NCI-H510A (cell line): ENCODE measurements around the gene TTC23.

Source experiments
- DNase-seq: peaks from one replicate; lab custom pipeline; 2025; lab: John Stamatoyannopoulos, UW

TTC23 gene

DNA sequence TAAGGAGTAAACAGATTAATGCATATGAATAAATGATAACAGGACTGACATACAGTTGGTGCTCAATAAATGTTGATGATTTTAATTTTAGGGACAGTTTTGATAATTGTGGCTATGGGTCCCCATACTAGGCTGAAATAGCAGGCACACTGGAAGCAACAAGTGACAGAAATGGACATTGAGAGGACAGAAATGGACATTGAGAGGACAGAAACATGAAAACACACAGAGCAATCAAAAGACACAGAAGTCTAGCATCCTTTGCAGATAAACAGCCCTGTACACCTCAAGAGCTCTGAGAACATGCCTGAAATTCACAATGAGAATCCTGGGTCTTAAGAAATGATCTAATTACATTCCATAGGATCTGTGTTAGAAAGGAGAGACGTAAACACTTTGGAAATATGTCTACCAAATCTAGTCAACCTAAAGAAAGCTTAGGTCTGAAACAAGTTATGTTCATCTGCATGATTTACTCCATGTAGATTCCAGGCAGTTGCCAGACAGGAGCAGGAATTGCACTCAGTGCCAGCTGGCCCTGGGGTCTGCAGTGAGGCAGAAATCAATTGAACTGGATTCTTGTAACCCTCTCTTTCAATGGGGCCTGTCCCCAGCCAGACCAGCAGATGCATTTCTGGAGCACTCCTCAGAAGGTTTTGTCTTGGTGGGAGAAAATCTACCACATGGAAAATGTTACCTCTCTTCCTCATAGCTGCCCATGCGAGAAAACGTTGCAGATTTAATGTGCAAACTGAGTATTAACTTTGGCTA is 84.2 kb downstream of the TTC23 start:
- DNase-seq: no peak

GRCh38 chr15:99164119-99164518 is 85.3 kb downstream of the TTC23 start:
- DNase-seq: no peak

GRCh38 chr15:99163271-99164062 is 85.9 kb downstream of the TTC23 start:
- DNase-seq: no peak

DNA sequence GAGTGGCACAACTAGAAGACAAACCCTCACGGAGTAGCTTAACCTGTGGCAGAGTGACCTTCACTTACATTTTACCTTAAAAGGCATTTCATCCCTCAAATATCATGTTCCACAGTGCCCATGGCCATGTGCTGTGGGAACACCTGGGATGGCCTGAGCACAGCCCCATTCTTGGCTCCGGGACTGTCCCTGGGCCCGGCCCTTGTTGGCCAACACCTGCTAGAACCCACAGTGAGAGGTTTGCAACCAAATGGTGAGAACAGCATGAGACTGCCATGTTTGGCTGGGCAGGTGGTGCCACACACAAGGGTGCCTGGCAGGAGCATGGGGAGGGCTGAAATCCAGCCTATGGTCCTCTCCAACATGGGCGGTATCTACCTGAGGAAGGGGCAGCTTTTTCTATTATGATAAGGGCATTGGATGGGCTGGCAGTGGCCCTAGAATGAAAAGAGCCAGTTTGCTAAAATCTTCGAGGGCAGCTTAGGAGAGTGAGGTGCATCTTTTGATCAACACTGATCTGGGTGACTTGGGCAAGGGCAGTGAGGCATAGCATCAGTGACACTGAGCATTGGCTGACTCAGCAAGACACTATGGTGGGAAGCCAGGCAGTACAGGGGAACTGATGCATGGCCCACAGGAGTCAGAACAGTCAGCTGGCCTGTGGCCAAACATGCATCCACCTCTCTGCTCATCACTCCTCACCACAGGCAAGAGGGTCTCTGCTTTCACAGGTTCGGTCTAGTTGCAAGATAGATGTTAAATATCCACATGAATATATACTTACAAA is 90.6 kb downstream of the TTC23 start:
- DNase-seq: no peak

DNA sequence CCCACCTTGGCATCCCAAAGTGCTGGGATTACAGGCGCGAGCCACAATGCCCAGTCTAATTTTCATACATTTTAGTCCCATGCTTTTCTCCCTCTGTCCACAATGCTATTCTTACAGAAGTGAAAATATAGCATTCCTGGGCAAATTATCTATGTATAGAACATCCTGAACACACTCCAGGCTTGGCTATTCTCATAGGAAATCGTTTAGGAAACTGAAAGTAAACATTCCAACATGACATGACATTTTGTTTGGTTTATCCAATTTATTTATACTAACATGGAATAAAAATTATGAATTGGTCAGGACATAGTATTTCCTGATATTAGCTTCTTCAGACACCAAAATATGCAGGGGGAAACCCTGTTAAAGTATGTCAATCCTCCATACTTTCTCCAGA is 91.9 kb downstream of the TTC23 start:
- no peak for DNase-seq

GRCh38 chr15:99155961-99156443 is 93.4 kb downstream of the TTC23 start:
- no peak for DNase-seq

DNA sequence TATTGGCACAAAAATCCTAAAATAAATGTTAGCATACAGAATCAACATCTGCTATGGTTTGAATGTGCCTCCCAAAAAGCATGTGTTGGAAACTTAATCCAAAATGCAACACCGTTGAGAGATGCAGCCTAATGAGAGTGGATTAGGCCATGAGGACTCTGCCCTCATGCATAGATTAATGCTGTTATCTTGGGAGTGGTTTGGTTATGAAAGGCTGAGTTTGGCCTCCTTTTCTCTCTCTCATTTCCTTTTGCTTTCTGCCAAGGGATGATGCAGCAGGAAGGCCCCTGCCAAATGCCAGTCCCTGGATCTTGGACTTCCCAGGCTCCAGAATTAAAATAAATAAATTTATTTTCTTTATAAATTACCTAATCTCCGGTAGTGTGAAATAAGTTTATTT is 95.1 kb downstream of the TTC23 start:
- DNase-seq: no peak

DNA sequence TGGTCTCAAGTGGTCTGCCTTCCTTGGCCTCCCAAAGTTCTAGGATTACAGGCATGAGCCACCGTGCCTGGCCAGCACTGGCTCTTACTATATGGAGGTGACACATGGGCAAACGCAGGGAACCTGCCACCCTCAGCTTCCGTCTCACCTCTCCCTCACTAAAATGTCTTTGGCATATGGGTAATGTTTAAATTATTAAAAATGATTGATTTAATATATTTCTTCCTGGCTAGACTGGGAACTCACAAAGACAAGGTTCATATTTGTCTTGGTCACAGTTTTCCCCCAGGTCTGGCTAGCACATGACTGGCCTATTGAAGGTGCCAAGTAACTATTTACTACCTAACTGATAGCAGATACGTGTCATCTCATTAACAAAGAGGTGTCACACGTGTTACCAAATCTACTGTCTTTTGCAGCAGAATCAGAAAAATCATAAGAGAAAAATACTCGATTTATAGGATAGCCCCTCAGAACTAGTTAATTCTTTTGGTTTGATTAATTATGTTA is 96.3 kb downstream of the TTC23 start:
- no peak for DNase-seq

DNA sequence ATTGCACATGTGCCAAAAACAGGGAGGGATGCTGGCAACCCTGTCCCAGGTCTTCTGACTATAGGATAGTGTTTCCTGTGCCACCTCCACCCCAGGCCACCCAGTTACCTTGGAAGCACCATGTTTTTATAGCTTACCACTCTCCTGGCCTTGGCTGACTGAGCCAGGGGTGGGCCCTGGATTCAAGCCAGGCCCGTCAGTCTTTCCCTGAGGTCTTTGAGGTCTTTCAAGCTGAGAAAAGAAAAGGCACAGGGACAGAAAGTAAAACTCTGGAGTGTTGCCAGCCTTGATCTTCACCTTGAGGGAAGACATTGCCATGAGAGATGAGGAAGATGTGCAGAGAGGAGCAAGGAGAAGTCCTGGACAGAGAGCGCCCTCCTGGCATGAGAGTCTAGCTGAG is 98.2 kb downstream of the TTC23 start:
- DNase-seq: no peak

- DNase-seq: no peak
These were observed 100.0 kb downstream of the TTC23 start for GRCh38 chr15:99149366-99149765.

DNA sequence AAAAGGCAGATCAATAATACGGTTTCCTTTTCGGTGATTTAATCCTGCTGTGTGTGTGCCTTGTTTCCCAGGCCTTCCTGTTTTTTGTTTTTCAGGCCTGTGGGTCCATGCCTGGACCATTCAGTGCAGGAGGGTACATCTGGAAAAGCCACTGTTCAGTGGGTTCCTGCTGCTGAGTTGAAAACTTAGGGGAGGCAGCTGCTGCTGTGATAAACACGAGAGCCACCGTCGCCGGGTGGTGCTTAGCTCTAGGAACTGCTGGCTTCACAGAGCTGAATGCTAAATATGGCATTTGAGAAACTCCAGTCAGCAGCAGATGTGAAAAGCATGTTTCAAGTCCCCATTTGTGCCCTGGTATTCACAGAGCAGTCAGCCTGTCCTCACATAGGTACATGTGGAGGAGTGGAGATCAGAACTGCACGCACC is 100.5 kb downstream of the TTC23 start:
- no peak for DNase-seq

- no peak for DNase-seq
These were observed 102.7 kb downstream of the TTC23 start for GRCh38 chr15:99146661-99147060.

GRCh38 chr15:99145778-99146177 is 103.6 kb downstream of the TTC23 start:
- DNase-seq: no peak

- no peak for DNase-seq
These were observed 104.4 kb downstream of the TTC23 start for GRCh38 chr15:99145005-99145404.

DNA sequence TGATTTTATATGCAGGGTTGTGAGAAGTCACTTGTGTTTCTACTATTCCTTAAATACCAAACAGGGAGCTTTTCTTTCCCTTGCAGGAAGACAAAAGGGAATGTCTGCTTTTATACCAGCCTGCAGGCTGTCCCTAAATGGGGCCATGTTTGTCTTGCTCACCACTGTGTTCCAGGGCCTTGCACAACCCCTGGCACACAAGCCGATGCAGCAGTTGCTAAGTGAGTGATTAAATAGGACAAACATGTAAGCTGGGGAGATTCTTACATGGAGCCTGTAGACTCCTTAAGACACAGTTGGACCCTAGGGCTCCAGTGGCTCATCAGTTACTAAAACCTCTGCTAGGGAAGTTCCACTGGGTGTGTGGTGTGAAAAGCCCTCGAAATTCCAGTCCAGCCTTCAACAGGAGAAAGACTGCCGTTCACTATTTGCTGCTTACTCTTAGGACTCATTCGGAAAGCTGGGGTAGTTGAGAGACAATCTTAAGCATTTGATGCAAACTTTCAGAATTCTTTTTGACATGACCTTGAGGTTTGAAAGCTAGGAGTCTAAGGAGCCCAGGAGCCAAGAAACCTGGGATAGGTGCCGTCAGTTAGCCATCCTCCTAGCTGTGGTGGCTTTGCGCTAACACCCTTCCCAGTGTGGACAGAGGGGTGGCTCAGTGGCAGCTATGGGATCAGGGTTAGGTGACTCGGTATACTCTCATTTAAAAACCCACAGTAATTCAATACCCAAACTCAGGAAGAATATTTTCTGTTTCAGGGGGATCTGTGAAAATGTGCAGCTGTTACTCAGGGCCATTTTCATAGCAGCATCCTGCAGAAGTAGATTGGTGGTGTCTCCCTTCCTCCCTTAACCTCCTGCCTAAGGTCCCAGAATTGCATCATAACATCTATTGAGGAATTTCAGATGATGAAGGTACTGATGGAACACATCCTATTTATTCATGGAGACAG is 105.4 kb downstream of the TTC23 start:
- DNase-seq: no peak

- DNase-seq: no peak
These were observed 106.1 kb downstream of the TTC23 start for GRCh38 chr15:99143242-99143641.

DNA sequence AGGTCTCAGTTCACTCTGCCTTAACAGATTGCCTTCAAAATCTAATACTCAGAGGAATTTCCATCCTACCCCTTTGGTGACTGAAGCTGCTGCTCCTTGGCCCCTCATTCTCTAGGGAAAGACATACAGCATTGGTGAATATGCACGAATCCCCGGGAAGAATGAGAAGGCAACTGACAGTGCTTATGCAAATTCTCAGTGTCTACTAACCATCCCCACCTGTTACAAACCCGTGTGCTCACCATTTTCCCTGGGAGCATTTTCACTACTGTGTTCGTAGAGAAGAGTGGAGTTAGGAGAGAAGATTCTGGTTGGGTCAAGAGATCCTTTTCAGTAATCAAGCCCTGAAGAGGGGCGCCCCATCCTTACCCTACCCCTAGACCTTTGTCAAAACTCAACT is 106.8 kb downstream of the TTC23 start:
- no peak for DNase-seq

GRCh38 chr15:99141943-99142342 is 107.4 kb downstream of the TTC23 start:
- DNase-seq: no peak

GRCh38 chr15:99140590-99140989 is 108.8 kb downstream of the TTC23 start:
- DNase-seq: no peak

- no peak for DNase-seq
These were observed 110.1 kb downstream of the TTC23 start for GRCh38 chr15:99139276-99139675.

DNA sequence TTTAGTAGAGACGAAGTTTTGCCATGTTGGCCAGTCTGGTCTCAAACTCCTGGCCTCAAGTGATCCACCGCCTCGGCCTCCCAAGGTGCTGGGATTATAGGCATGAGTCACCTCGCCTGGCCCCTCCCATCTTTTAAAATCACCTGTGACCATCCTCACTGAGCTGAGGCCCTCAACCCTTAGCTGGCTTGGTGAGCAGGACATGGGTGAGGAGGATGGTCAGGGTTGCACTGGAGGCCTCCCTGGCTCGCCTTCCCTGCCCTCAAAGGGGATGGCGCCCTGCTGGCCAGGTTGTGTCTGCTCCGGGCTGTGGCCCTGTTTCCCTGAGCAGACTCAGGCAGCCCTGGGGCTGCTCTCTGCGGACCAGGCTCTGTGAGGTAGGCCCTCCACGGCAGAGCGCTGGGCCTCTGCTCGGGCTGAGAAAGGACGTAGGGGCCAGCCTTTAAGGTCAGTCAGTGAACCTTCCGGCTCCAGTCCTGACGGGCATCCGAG is 110.8 kb downstream of the TTC23 start:
- no peak for DNase-seq
